Measurements from ENCODE around the gene EVL.

EVL gene

GRCh38 chr14:100065942-100066574 lies 836 bp downstream of the EVL start:
- no peaks in the 10 kb centered on the region for H3K36me3 ChIP-seq (ENCODE audit: insufficient read depth, low read length)
- H4K20me1 ChIP-seq (ENCODE audit: insufficient read depth, low read length, poor library complexity, severe bottlenecking) = no peaks in the 10 kb centered on the region
- no peaks in the 10 kb centered on the region for H3K9me3 ChIP-seq (ENCODE audit: insufficient read depth, low read depth, low read length)
- TF ChIP-seq EZH2phosphoT487 (IDR thresholded peaks at IDR 0.05; ENCODE audit: borderline replicate concordance) (no peak), CTCF (conservative IDR thresholded peaks at IDR 0.05; ENCODE audit: low read length) (no peak)
- no peak overlapping the region for H2AFZ ChIP-seq (ENCODE audit: low read length)
- H3K27me3 ChIP-seq (ENCODE audit: insufficient read depth, low read length, poor library complexity, severe bottlenecking) = no peaks in the 10 kb centered on the region
- H3K4me2 ChIP-seq (ENCODE audit: low read depth, low read length, poor library complexity, severe bottlenecking) = peak overlapping the region; percentile 92
- peaks cover 81% of the 10 kb centered on the region for H3K4me1 ChIP-seq (ENCODE audit: insufficient read depth, low read length, poor library complexity, severe bottlenecking)
- peaks cover 38% of the 10 kb centered on the region for H3F3A ChIP-seq (ENCODE audit: low read depth)
- H3K9me2 ChIP-seq (replicated peaks; ENCODE audit: low read depth, low read length) = no peaks in the 10 kb centered on the region
- peak overlapping the region; percentile 77 for H3K4me3 ChIP-seq (ENCODE audit: low read length, poor library complexity, severe bottlenecking)
- H3K9ac ChIP-seq (ENCODE audit: low read depth, low read length, poor library complexity, severe bottlenecking) = peak overlapping the region; percentile 97
- H3K79me2 ChIP-seq (ENCODE audit: insufficient read depth, low read length) = peaks cover 71% of the 10 kb centered on the region

- H3K27me3 ChIP-seq (ENCODE audit: insufficient read depth, low read length, poor library complexity, severe bottlenecking) = no peaks in the 10 kb centered on the region
- H4K20me1 ChIP-seq (ENCODE audit: insufficient read depth, low read length, poor library complexity, severe bottlenecking) = no peaks in the 10 kb centered on the region
- TF ChIP-seq EZH2phosphoT487 (IDR thresholded peaks at IDR 0.05; ENCODE audit: borderline replicate concordance) = no peak
- TF ChIP-seq CTCF (conservative IDR thresholded peaks at IDR 0.05; ENCODE audit: low read length) = no peak
- peaks cover 38% of the 10 kb centered on the region for H3F3A ChIP-seq (ENCODE audit: low read depth)
- H3K9ac ChIP-seq (ENCODE audit: low read depth, low read length, poor library complexity, severe bottlenecking) = peak overlapping the region; percentile 97
- no peaks in the 10 kb centered on the region for H3K36me3 ChIP-seq (ENCODE audit: insufficient read depth, low read length)
- H3K9me2 ChIP-seq (replicated peaks; ENCODE audit: low read depth, low read length) = no peaks in the 10 kb centered on the region
- H3K4me2 ChIP-seq (ENCODE audit: low read depth, low read length, poor library complexity, severe bottlenecking) = peak overlapping the region; percentile 92
- H3K9me3 ChIP-seq (ENCODE audit: insufficient read depth, low read depth, low read length) = no peaks in the 10 kb centered on the region
- H3K4me3 ChIP-seq (ENCODE audit: low read length, poor library complexity, severe bottlenecking) = peak overlapping the region; percentile 77
- peaks cover 83% of the 10 kb centered on the region for H3K4me1 ChIP-seq (ENCODE audit: insufficient read depth, low read length, poor library complexity, severe bottlenecking)
- no peak overlapping the region for H2AFZ ChIP-seq (ENCODE audit: low read length)
- H3K79me2 ChIP-seq (ENCODE audit: insufficient read depth, low read length) = peaks cover 71% of the 10 kb centered on the region
Observed at GRCh38 chr14:100066962-100067361, 1.7 kb downstream of the EVL start.

DNA sequence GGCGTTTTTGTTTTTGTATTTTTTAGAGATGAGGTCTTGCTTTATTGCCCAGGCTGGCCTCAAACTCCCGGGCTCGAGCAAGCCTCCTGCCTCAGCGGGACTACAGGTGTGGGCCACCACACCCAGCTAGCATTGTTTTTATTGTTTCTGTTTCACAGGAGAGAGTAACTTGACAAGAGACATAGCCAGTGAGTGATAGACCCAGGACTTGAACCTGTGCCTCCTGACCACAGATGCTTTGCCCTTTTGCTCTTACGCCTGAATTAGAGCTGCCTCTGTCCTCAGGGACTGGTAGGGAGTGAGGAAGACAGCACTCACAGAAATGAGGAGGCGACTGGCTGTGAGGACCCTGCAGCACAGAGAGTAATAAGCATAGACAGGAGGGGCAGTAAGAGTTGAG lies 2.3 kb downstream of the EVL start:
- Histone ChIP-seq H3K9me2 (replicated peaks; ENCODE audit: low read depth, low read length) (no peaks in the 10 kb centered on the region), H3K4me3 (ENCODE audit: low read length, poor library complexity, severe bottlenecking) (peak overlapping the region; percentile 77), H3K36me3 (ENCODE audit: insufficient read depth, low read length) (no peaks in the 10 kb centered on the region), H3F3A (ENCODE audit: low read depth) (peaks cover 38% of the 10 kb centered on the region), H3K9me3 (ENCODE audit: insufficient read depth, low read depth, low read length) (no peaks in the 10 kb centered on the region), H3K4me2 (ENCODE audit: low read depth, low read length, poor library complexity, severe bottlenecking) (peak overlapping the region; percentile 92), H2AFZ (ENCODE audit: low read length) (no peak overlapping the region), H3K27me3 (ENCODE audit: insufficient read depth, low read length, poor library complexity, severe bottlenecking) (no peaks in the 10 kb centered on the region), H4K20me1 (ENCODE audit: insufficient read depth, low read length, poor library complexity, severe bottlenecking) (no peaks in the 10 kb centered on the region), H3K4me1 (ENCODE audit: insufficient read depth, low read length, poor library complexity, severe bottlenecking) (peaks cover 85% of the 10 kb centered on the region), H3K79me2 (ENCODE audit: insufficient read depth, low read length) (peaks cover 73% of the 10 kb centered on the region), H3K9ac (ENCODE audit: low read depth, low read length, poor library complexity, severe bottlenecking) (peak overlapping the region; percentile 97)
- TF ChIP-seq CTCF (conservative IDR thresholded peaks at IDR 0.05; ENCODE audit: low read length) (no peak), EZH2phosphoT487 (IDR thresholded peaks at IDR 0.05; ENCODE audit: borderline replicate concordance) (no peak)

Measured in Loucy (cell line).